GM20000 (cell line): ENCODE results near the gene SGCD.
A peak's percentile ranks its signal among the peaks of the same experiment; 100 is the strongest.

Experiments used
- DNase-seq: peaks from one replicate; pipeline ENCODE4 v3.0.0; 2012; ENCODE audit warnings: low spot score
- CTCF ChIP-seq: IDR thresholded peaks from 2 replicates; pipeline ENCODE4 v1.5.1; 2012; ENCODE audit warnings: mild to moderate bottlenecking, control low read depth; ENCODE audit errors: extremely low read depth, missing control alignments

SGCD gene

GRCh38 chr5:156802501-156802900, 475.5 kb downstream of the SGCD start:
- no peak for TF ChIP-seq CTCF
- DNase-seq: no peak

- DNase-seq: no peak
- no peak for TF ChIP-seq CTCF
Observed at GRCh38 chr5:156803404-156803803, 476.4 kb downstream of the SGCD start.

GRCh38 chr5:156812959-156813358, 486.0 kb downstream of the SGCD start:
- no peak for DNase-seq
- TF ChIP-seq CTCF: no peak

GRCh38 chr5:156815988-156816599, 489.1 kb downstream of the SGCD start:
- DNase-seq: peak; percentile 53

More at GRCh38 chr5:156815988-156816599, 489.1 kb downstream of the SGCD start:
- TF ChIP-seq CTCF: peak; percentile 37
